Keratinocyte (primary cell): Measurements from ENCODE around the gene ELOVL6. TPM values are rescaled to one million over a fixed set of nuclear protein-coding genes. Genes with fewer than 3 reads are reported as not detected.

Source experiments
- DNase-seq: peaks from one replicate; pipeline ENCODE4 v3.0.0-alpha.2; 2011; ENCODE audit warnings: low read depth, missing footprints, low spot score
- FAIRE-seq: peaks from 2 replicates; lab custom pipeline; 2011; peaks lifted over from hg19 to GRCh38; lab: Jason Lieb, UNC
- H2AFZ ChIP-seq: 2 replicates; pipeline ENCODE4 v1.6.0; 2012; ENCODE audit warnings: low read length, control low read depth, inconsistent platforms; ENCODE audit not compliant: control insufficient read depth
- H3K27ac ChIP-seq: 2 replicates; pipeline ENCODE4 v1.5.1; 2011; ENCODE audit warnings: low read length; ENCODE audit not compliant: control insufficient read depth, insufficient read depth
- H3K27me3 ChIP-seq: 3 replicates; pipeline ENCODE4 v1.6.0; 2011; ENCODE audit warnings: low read length; ENCODE audit not compliant: control insufficient read depth, insufficient read depth; ENCODE audit errors: extremely low read depth
- H3K36me3 ChIP-seq, 2 experiments: 2 replicates in 1 of 2; 3 replicates in 1 of 2; pipeline ENCODE4 v1.5.1; 2011; ENCODE audit warnings: low read length in 2 of 2, mild to moderate bottlenecking in 1 of 2; ENCODE audit not compliant: control insufficient read depth in 2 of 2, insufficient read depth in 2 of 2; ENCODE audit errors: extremely low read depth in 1 of 2
- H3K4me1 ChIP-seq: 3 replicates; pipeline ENCODE4 v1.5.1; 2011; ENCODE audit warnings: low read length; ENCODE audit not compliant: control insufficient read depth, insufficient read depth; ENCODE audit errors: extremely low read depth
- H3K4me2 ChIP-seq: 3 replicates; pipeline ENCODE4 v1.6.0; 2011; ENCODE audit warnings: low read depth, low read length; ENCODE audit not compliant: control insufficient read depth, insufficient read depth; ENCODE audit errors: extremely low read depth
- H3K4me3 ChIP-seq, 3 experiments: fragments of 200-600 bp in 1 of 3; sonication (generic) in 1 of 3; 2 replicates in 2 of 3; 3 replicates in 1 of 3; pipeline ENCODE4 v1.5.1; 2011 to 2016; ENCODE audit warnings: low read length in 3 of 3, mild to moderate bottlenecking in 3 of 3, control low read depth in 2 of 3, inconsistent platforms in 1 of 3, low read depth in 1 of 3, mixed read lengths in 1 of 3, mixed run types in 1 of 3, moderate library complexity in 1 of 3; ENCODE audit not compliant: control insufficient read depth in 2 of 3, insufficient read depth in 2 of 3; ENCODE audit errors: extremely low read depth in 1 of 3
- H3K79me2 ChIP-seq: 2 replicates; pipeline ENCODE4 v1.6.0; 2012; ENCODE audit warnings: low read length; ENCODE audit not compliant: control insufficient read depth, insufficient read depth
- H3K9ac ChIP-seq: 3 replicates; pipeline ENCODE4 v1.6.0; 2011; ENCODE audit warnings: low read length; ENCODE audit not compliant: control insufficient read depth, insufficient read depth; ENCODE audit errors: extremely low read depth
- H3K9me1 ChIP-seq: 3 replicates; pipeline ENCODE4 v1.6.0; 2011; ENCODE audit warnings: low read length; ENCODE audit not compliant: control insufficient read depth, insufficient read depth; ENCODE audit errors: extremely low read depth
- H3K9me3 ChIP-seq: 2 replicates; pipeline ENCODE4 v1.5.1; 2012; ENCODE audit warnings: low read depth, low read length; ENCODE audit not compliant: control insufficient read depth
- H4K20me1 ChIP-seq: 3 replicates; pipeline ENCODE4 v1.6.0; 2011; ENCODE audit warnings: low read length; ENCODE audit not compliant: control insufficient read depth, insufficient read depth; ENCODE audit errors: extremely low read depth
- EZH2 ChIP-seq: IDR thresholded peaks from one replicate; pipeline ENCODE4 v1.6.1; 2012; ENCODE audit warnings: inconsistent platforms, mild to moderate bottlenecking, low read length, moderate library complexity
- dilution Hi-C: fragments of 300-500 bp; cut with MboI; formaldehyde crosslinking; loops from one replicate; pipeline ENCODE4 v1.7.0; 2020; ENCODE audit warnings: low sequenced_read_pairs; ENCODE audit not compliant: extremely low pct_ligation_motif_present
- polyA plus RNA-seq, 5 experiments: library from polyadenylated mRNA; depleted of rRNA in 3 of 5; stranded (reverse) in 3 of 5; stranded (forward) in 1 of 5; unstranded in 1 of 5; fragments of >200 nt; gene quantifications; 1 replicate in 1 of 5; 2 replicates in 3 of 5; 3 replicates in 1 of 5; pipeline versions ENCODE4 v1.2.1 to v1.2.3, GENCODE V29; 2011 to 2012; ENCODE audit warnings: missing spikeins in 2 of 5, low read depth in 1 of 5, low replicate concordance in 1 of 5
- TF ChIP-seq, protein P1 (sequence below), 3 experiments: IDR thresholded peaks in 1 of 3; conservative IDR thresholded peaks in 1 of 3; optimal IDR thresholded peaks in 1 of 3; 2 replicates in 2 of 3; 3 replicates in 1 of 3; pipeline versions ENCODE3 to v1.5.1; 2011; ENCODE audit warnings: low read length in 3 of 3, mild to moderate bottlenecking in 3 of 3, moderate library complexity in 2 of 3, control low read depth in 1 of 3, inconsistent platforms in 1 of 3; ENCODE audit not compliant: insufficient read depth in 2 of 3; ENCODE audit errors: extremely low read depth in 1 of 3

Gene ELOVL6
- polyA plus RNA-seq, 1 donor (not counting 4 experiments of a cell fraction or from before 2014, with no cell fraction given): 65.9 TPM

DNA sequence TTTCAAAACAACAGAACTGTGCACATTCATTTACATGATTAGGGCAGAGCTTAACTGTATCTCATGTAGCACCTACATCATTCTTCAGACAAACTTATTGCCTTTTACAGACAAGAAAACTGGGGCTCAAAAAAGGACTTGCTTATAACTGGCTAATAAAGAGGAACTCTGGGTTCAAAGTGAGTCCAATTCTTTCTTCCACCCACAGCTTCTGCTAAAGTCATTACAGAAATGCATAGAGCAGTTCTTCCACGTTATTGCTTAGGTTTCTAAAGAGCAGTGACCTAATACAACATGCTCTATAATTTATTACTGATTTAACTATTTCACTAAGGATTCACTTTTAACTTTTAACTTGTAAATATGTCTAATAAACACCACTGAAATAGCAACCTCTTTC lies 60.6 kb downstream of the ELOVL6 start:
- Histone ChIP-seq H3K79me2 (peaks cover 6% of the 10 kb centered on the region), H4K20me1 (no peaks in the 10 kb centered on the region), H3K4me2 (no peak overlapping the region), H3K4me3 (no peak overlapping the region), H3K27me3 (no peaks in the 10 kb centered on the region), H3K4me1 (no peaks in the 10 kb centered on the region), H3K27ac (no peak overlapping the region), H3K9ac (no peak overlapping the region), H3K36me3 (peaks cover 0 to 3% of the 10 kb centered on the region in 2 experiments), H3K9me3 (no peaks in the 10 kb centered on the region), H2AFZ (no peak overlapping the region), H3K9me1 (no peaks in the 10 kb centered on the region)
- no peak for TF ChIP-seq EZH2
- TF ChIP-seq, protein P1, sequence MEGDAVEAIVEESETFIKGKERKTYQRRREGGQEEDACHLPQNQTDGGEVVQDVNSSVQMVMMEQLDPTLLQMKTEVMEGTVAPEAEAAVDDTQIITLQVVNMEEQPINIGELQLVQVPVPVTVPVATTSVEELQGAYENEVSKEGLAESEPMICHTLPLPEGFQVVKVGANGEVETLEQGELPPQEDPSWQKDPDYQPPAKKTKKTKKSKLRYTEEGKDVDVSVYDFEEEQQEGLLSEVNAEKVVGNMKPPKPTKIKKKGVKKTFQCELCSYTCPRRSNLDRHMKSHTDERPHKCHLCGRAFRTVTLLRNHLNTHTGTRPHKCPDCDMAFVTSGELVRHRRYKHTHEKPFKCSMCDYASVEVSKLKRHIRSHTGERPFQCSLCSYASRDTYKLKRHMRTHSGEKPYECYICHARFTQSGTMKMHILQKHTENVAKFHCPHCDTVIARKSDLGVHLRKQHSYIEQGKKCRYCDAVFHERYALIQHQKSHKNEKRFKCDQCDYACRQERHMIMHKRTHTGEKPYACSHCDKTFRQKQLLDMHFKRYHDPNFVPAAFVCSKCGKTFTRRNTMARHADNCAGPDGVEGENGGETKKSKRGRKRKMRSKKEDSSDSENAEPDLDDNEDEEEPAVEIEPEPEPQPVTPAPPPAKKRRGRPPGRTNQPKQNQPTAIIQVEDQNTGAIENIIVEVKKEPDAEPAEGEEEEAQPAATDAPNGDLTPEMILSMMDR (optimal IDR thresholded peaks at IDR 0.05 in 1 of 3, IDR thresholded peaks at IDR 0.05 in 1 of 3, conservative IDR thresholded peaks at IDR 0.05 in 1 of 3; ENCODE audit: extremely low read depth in 1 of 3, insufficient read depth in 2 of 3, low read length in 3 of 3): no peak
- FAIRE-seq (no peak), DNase-seq (no peak)
- dilution Hi-C loops: no loop called here

DNA sequence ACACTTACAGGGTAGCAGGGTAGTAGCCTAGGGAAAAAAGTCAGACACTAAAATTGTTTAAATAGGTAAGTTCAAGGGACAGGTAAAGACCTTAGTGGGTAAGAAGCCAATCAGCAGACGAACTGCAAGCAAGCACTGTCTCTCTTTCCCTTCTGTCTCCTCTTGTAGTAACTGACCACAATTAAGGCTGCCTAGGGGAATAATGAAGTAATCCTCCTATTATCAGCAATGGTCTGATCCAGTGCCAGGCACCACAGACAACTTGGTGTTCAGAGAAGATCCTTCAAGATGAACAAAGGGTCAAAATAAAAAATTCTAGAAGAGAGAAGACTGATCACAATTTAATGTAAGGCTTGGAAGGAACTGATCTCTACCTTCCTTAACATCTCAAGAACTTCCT lies 62.9 kb downstream of the ELOVL6 start:
- no peaks in the 10 kb centered on the region for H3K27me3 ChIP-seq
- H3K9ac ChIP-seq: no peak overlapping the region

DNA sequence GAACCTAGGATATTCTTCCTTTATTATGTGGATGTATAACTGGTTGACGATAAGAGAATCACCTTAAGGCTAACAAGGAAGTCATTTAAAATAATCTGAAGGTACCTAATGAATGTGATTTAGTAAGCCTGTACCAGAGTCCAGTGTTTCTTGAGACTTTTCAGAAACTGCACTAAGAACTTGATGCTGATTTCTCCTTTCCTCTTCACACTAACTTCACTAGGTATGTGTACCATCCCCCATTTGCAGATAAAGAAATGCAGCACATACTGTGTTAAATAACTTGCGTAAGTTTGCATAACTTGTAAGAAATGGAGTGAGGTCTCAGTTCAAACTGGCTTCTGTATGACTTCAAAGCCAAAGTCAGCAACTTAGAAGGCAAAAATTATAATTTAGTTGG lies 63.3 kb downstream of the ELOVL6 start:
- H3K79me2 ChIP-seq: peaks cover 14% of the 10 kb centered on the region
- H3K9ac ChIP-seq: no peak overlapping the region
- peaks cover 5% of the 10 kb centered on the region for H3K4me1 ChIP-seq
- H3K9me3 ChIP-seq: no peaks in the 10 kb centered on the region
- dilution Hi-C loops: no loop called here
- H3K36me3 ChIP-seq: peaks cover 3% of the 10 kb centered on the region in 2 experiments
- H3K27me3 ChIP-seq: no peaks in the 10 kb centered on the region
- FAIRE-seq (peak; percentile 36), DNase-seq (no peak)
- no peak overlapping the region for H3K4me3 ChIP-seq
- no peaks in the 10 kb centered on the region for H3K9me1 ChIP-seq
- no peak overlapping the region for H2AFZ ChIP-seq
- no peak overlapping the region for H3K4me2 ChIP-seq
- TF ChIP-seq, protein P1 (optimal IDR thresholded peaks at IDR 0.05 in 1 of 3, IDR thresholded peaks at IDR 0.05 in 1 of 3, conservative IDR thresholded peaks at IDR 0.05 in 1 of 3; ENCODE audit: extremely low read depth in 1 of 3, insufficient read depth in 2 of 3, low read length in 3 of 3): no peak
- no peak for TF ChIP-seq EZH2
- H4K20me1 ChIP-seq: no peaks in the 10 kb centered on the region
- H3K27ac ChIP-seq: no peak overlapping the region

More for the DNA sequence above, 62.9 kb downstream of the ELOVL6 start:
- Histone ChIP-seq H3K36me3 (peaks cover 3% of the 10 kb centered on the region in 2 experiments), H3K4me2 (no peak overlapping the region), H3K27ac (no peak overlapping the region), H3K9me1 (no peaks in the 10 kb centered on the region), H4K20me1 (no peaks in the 10 kb centered on the region), H3K9me3 (no peaks in the 10 kb centered on the region), H2AFZ (no peak overlapping the region), H3K4me1 (peaks cover under 1% of the 10 kb centered on the region), H3K79me2 (peaks cover 9% of the 10 kb centered on the region), H3K4me3 (no peak overlapping the region)
- TF ChIP-seq EZH2: no peak
- no peak for FAIRE-seq
- dilution Hi-C loops: no loop called here
- DNase-seq: no peak
